SK-N-SH (cell line): ENCODE results near the gene FAM181A. TPM values are rescaled to one million over a fixed set of nuclear protein-coding genes. Genes with fewer than 3 reads are reported as not detected.

ENCODE experiments used
- CTCF ChIA-PET: fragments of 300-600, 350-600 bp; formaldehyde crosslinking; extraction: SDS; loops from one replicate; lab custom pipeline; 2021; lab: Yijun Ruan, JAX
- POLR2A ChIA-PET: fragments of 350-600 bp; sonication (Branson Sonifier 250); formaldehyde crosslinking; extraction: SDS; loops from one replicate; lab custom pipeline; 2020; ENCODE audit warnings: antibody characterized with exemption, inconsistent platforms; lab: Yijun Ruan, JAX
- DNase-seq: peaks from one replicate; pipeline ENCODE4 v3.0.0; 2012
- H2AFZ ChIP-seq: fragments of 200-600 bp; sonication (generic); 2 replicates; pipeline ENCODE4 v1.8.1; 2016; ENCODE audit warnings: antibody characterized with exemption, mild to moderate bottlenecking, low read depth
- H3F3A ChIP-seq: fragments of 200-600 bp; sonication (generic); replicated peaks from 2 replicates; pipeline ENCODE3; 2016; ENCODE audit warnings: antibody characterized with exemption, mild to moderate bottlenecking; ENCODE audit not compliant: insufficient read depth
- H3K27ac ChIP-seq, 2 experiments: fragments of 200-500 bp in 1 of 2; fragments of 200-600 bp in 1 of 2; sonication (Bioruptor generic) in 1 of 2; sonication (generic), shearing (Covaris generic) in 1 of 2; 2 replicates each; pipeline versions ENCODE4 v1.5.1 to v1.6.1; 2014 to 2016; ENCODE audit warnings: low read depth in 2 of 2, inconsistent platforms in 1 of 2, low read length in 1 of 2, mild to moderate bottlenecking in 1 of 2, mixed read lengths in 1 of 2
- H3K27me3 ChIP-seq: fragments of 200-600 bp; sonication (generic), shearing (Covaris generic); 2 replicates; pipeline ENCODE4 v1.6.1; 2016; ENCODE audit warnings: mixed run types; ENCODE audit not compliant: insufficient read depth
- H3K36me3 ChIP-seq, 2 experiments: fragments of 200-500 bp in 1 of 2; fragments of 200-600 bp in 1 of 2; sonication (Bioruptor generic) in 1 of 2; sonication (generic) in 1 of 2; replicated peaks in 1 of 2; 2 replicates each; pipeline versions ENCODE3 to v1.5.1; 2014 to 2016; ENCODE audit warnings: low read length in 1 of 2, mild to moderate bottlenecking in 1 of 2; ENCODE audit not compliant: insufficient read depth in 2 of 2, control insufficient read depth in 1 of 2
- H3K4me1 ChIP-seq, 2 experiments: fragments of 200-500 bp in 1 of 2; fragments of 200-600 bp in 1 of 2; sonication (Bioruptor generic) in 1 of 2; sonication (generic), shearing (Covaris generic) in 1 of 2; 2 replicates each; pipeline versions ENCODE4 v1.5.1 to v1.6.1; 2014 to 2016; ENCODE audit warnings: low read depth in 1 of 2, low read length in 1 of 2, mixed run types in 1 of 2; ENCODE audit not compliant: insufficient read depth in 2 of 2, control insufficient read depth in 1 of 2
- H3K4me2 ChIP-seq: fragments of 200-600 bp; sonication (generic), shearing (Covaris generic); 2 replicates; pipeline ENCODE4 v1.6.1; 2017; ENCODE audit warnings: mixed run types
- H3K4me3 ChIP-seq, 2 experiments: fragments of 200-500 bp in 1 of 2; fragments of 200-600 bp in 1 of 2; sonication (Bioruptor generic) in 1 of 2; sonication (generic), shearing (Covaris generic) in 1 of 2; 2 replicates each; pipeline versions ENCODE4 v1.5.1 to v1.8.1; 2014 to 2016; ENCODE audit warnings: low read depth in 2 of 2, inconsistent platforms in 1 of 2, low read length in 1 of 2, mild to moderate bottlenecking in 1 of 2, mixed read lengths in 1 of 2, moderate library complexity in 1 of 2
- H3K79me2 ChIP-seq: fragments of 200-600 bp; sonication (generic); 2 replicates; pipeline ENCODE4 v1.8.1; 2017; ENCODE audit warnings: mild to moderate bottlenecking; ENCODE audit not compliant: insufficient read depth
- H3K9ac ChIP-seq: fragments of 200-600 bp; sonication (generic); 2 replicates; pipeline ENCODE4 v1.6.1; 2017; ENCODE audit warnings: mixed run types
- H3K9me2 ChIP-seq: fragments of 200-600 bp; sonication (generic); 2 replicates; pipeline ENCODE4 v1.6.1; 2017; ENCODE audit warnings: mixed run types
- H3K9me3 ChIP-seq: fragments of 200-600 bp; sonication (generic); 2 replicates; pipeline ENCODE4 v1.6.1; 2017; ENCODE audit warnings: mixed run types, mild to moderate bottlenecking, moderate library complexity
- H4K20me1 ChIP-seq: fragments of 200-600 bp; sonication (generic); 2 replicates; pipeline ENCODE4 v1.6.1; 2017; ENCODE audit warnings: mild to moderate bottlenecking, mixed run types; ENCODE audit not compliant: insufficient read depth
- ELF1 ChIP-seq: IDR thresholded peaks from 2 replicates; pipeline ENCODE4 v1.4.0; 2012
- EP300 ChIP-seq, 2 experiments: IDR thresholded peaks; 2 replicates each; pipeline versions ENCODE4 v1.4.0 to v1.6.1; 2012; ENCODE audit warnings: borderline replicate concordance in 1 of 2, low read depth in 1 of 2, low read length in 1 of 2
- FOSL2 ChIP-seq: IDR thresholded peaks from 2 replicates; pipeline ENCODE4 v1.4.0; 2012; ENCODE audit warnings: low read depth, mild to moderate bottlenecking, moderate library complexity, borderline replicate concordance
- FOXJ3 ChIP-seq: sonication (generic); formaldehyde crosslinking; IDR thresholded peaks from 2 replicates; pipeline ENCODE4 v1.5.1; 2020; ENCODE audit warnings: mild to moderate bottlenecking, missing genetic modification reagents
- JUND ChIP-seq: IDR thresholded peaks from 2 replicates; pipeline ENCODE4 v1.4.0; 2012
- MEF2A ChIP-seq: IDR thresholded peaks from 2 replicates; pipeline ENCODE4 v1.4.0; 2012; ENCODE audit warnings: low read depth, borderline replicate concordance
- MXI1 ChIP-seq: IDR thresholded peaks from 2 replicates; pipeline ENCODE4 v1.6.1; 2012; ENCODE audit warnings: mild to moderate bottlenecking, low read depth, low read length, improper control_type of control experiment
- NFIC ChIP-seq: IDR thresholded peaks from 2 replicates; pipeline ENCODE4 v1.4.0; 2012; ENCODE audit warnings: borderline replicate concordance
- POLR2AphosphoS5 ChIP-seq: IDR thresholded peaks from 2 replicates; pipeline ENCODE4 v1.6.1; 2012; ENCODE audit warnings: low read depth, low read length
- RAD21 ChIP-seq: IDR thresholded peaks from 2 replicates; pipeline ENCODE4 v1.6.1; 2012; ENCODE audit warnings: mild to moderate bottlenecking, low read length
- SMC3 ChIP-seq: IDR thresholded peaks from 2 replicates; pipeline ENCODE4 v1.6.1; 2012; ENCODE audit warnings: low read depth, low read length, improper control_type of control experiment
- TAF1 ChIP-seq: IDR thresholded peaks from 2 replicates; pipeline ENCODE4 v1.6.1; 2012; ENCODE audit warnings: low read depth, mild to moderate bottlenecking, low read length, moderate library complexity, borderline replicate concordance
- TCF12 ChIP-seq: IDR thresholded peaks from 2 replicates; pipeline ENCODE4 v1.4.0; 2012
- WGBS: methylation state at CpG from one replicate; pipeline ENCODE4 v1.1.6; 2017; ENCODE audit warnings: low lambda C conversion rate; 5-methylcytosine and 5-hydroxymethylcytosine counted together
- polyA plus RNA-seq, 3 experiments: library from polyadenylated mRNA; depleted of rRNA; stranded (reverse); fragments of >200 nt; gene quantifications; 2 replicates each; pipeline ENCODE4 v1.2.3, GENCODE V29; 2012
- TF ChIP-seq, protein P1 (sequence below): IDR thresholded peaks from 2 replicates; pipeline ENCODE4 v1.4.0; 2012; ENCODE audit warnings: low read depth, borderline replicate concordance
- TF ChIP-seq, protein P2 (sequence below): IDR thresholded peaks from 2 replicates; pipeline ENCODE4 v1.4.0; 2012; ENCODE audit warnings: low read depth, borderline replicate concordance
- TF ChIP-seq, protein P3 (sequence below): fragments of 150-350 bp; IDR thresholded peaks from 2 replicates; pipeline ENCODE4 v1.6.1; 2017; ENCODE audit warnings: antibody characterized with exemption, low read length, low read depth, borderline replicate concordance
- TF ChIP-seq, protein P4 (sequence below): IDR thresholded peaks from 2 replicates; pipeline ENCODE4 v1.6.1; 2012; ENCODE audit warnings: mild to moderate bottlenecking, low read depth, low read length, moderate library complexity
- TF ChIP-seq, protein P5 (sequence below): fragments of 150-350 bp; IDR thresholded peaks from 2 replicates; pipeline ENCODE4 v1.6.1; 2016; ENCODE audit warnings: mild to moderate bottlenecking, low read depth, low read length

FAM181A gene
- polyA plus RNA-seq, 1 of the 3 experiments (the other 2 are of a cell fraction) = not detected

DNA sequence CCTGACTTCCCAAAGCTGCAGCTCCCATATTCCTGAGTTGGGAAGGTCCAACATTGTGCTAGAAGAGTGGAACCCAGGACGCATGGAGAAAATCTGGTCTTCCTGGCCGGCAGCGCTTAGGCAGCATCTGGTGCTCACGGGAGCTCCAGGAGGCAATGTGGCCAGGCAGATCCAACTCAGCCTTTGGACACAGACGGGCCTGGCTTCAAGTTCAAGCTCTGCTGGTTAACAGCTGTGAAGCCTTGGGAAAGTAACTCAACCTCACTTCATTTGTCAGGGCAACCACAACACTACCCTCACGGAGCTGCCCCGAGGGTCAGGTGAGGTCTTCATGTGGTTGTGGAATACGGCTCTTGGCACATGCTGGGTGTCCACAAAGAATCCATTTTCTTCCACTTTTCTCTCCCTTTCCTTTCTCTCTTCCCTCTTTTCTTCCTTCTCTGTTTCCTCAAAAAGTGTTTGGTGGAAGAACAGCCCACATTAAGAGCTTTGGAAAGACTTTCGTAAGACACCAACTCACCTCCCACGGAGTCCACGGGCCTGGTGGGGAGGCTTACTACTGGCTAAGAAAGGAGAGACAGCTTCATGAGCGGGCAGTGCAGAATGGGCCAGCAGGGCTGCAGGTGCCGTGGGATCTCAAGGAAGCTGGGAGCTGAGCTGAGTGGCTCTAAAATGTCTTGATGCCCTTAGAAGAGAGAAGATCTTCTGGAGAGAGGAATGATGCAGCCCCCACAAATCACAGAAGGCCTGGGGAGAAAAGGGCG is 2.4 kb upstream of the FAM181A start:
- H2AFZ ChIP-seq = no peak overlapping the region
- ChIA-PET CTCF (interaction anchor here (1.1 to 2.9 kb wide), 5 partner anchors 15 to 269 kb away, joined by 3 to 19 read pairs (median 5); no protein-coding TSS in a partner anchor), POLR2A (no interaction called here)
- H3K27me3 ChIP-seq = no peaks in the 10 kb centered on the region
- H3K9me2 ChIP-seq = no peaks in the 10 kb centered on the region
- no peak for DNase-seq
- H3K79me2 ChIP-seq = no peaks in the 10 kb centered on the region
- H3K36me3 ChIP-seq = no peaks in the 10 kb centered on the region
- TF ChIP-seq MEF2A (no peak), NFIC (no peak), TAF1 (no peak), EP300 (IDR thresholded peaks at IDR 0.05; ENCODE audit: borderline replicate concordance in 1 of 2, low read depth in 1 of 2, low read length in 1 of 2) (no peak), POLR2AphosphoS5 (no peak), TCF12 (no peak), FOXJ3 (CRISPR knock-in tag) (no peak), FOSL2 (no peak), JUND (no peak), SMC3 (no peak)
- TF ChIP-seq, protein P1, sequence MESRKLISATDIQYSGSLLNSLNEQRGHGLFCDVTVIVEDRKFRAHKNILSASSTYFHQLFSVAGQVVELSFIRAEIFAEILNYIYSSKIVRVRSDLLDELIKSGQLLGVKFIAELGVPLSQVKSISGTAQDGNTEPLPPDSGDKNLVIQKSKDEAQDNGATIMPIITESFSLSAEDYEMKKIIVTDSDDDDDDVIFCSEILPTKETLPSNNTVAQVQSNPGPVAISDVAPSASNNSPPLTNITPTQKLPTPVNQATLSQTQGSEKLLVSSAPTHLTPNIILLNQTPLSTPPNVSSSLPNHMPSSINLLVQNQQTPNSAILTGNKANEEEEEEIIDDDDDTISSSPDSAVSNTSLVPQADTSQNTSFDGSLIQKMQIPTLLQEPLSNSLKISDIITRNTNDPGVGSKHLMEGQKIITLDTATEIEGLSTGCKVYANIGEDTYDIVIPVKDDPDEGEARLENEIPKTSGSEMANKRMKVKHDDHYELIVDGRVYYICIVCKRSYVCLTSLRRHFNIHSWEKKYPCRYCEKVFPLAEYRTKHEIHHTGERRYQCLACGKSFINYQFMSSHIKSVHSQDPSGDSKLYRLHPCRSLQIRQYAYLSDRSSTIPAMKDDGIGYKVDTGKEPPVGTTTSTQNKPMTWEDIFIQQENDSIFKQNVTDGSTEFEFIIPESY = no peak
- TF ChIP-seq, protein P2, sequence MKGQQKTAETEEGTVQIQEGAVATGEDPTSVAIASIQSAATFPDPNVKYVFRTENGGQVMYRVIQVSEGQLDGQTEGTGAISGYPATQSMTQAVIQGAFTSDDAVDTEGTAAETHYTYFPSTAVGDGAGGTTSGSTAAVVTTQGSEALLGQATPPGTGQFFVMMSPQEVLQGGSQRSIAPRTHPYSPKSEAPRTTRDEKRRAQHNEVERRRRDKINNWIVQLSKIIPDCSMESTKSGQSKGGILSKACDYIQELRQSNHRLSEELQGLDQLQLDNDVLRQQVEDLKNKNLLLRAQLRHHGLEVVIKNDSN = no peak
- TF ChIP-seq, protein P3, sequence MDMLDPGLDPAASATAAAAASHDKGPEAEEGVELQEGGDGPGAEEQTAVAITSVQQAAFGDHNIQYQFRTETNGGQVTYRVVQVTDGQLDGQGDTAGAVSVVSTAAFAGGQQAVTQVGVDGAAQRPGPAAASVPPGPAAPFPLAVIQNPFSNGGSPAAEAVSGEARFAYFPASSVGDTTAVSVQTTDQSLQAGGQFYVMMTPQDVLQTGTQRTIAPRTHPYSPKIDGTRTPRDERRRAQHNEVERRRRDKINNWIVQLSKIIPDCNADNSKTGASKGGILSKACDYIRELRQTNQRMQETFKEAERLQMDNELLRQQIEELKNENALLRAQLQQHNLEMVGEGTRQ = no peak
- no peak overlapping the region for H3K9ac ChIP-seq
- no peak overlapping the region for H3K4me2 ChIP-seq
- no peaks in the 10 kb centered on the region for H3K4me1 ChIP-seq
- H3K27ac ChIP-seq = no peak overlapping the region
- H3K9me3 ChIP-seq = no peaks in the 10 kb centered on the region
- no peak overlapping the region for H3K4me3 ChIP-seq
- WGBS = 46% methylated on average over 9 of the region's 14 CpGs
- H3F3A ChIP-seq = no peaks in the 10 kb centered on the region
- H4K20me1 ChIP-seq = no peaks in the 10 kb centered on the region

DNA sequence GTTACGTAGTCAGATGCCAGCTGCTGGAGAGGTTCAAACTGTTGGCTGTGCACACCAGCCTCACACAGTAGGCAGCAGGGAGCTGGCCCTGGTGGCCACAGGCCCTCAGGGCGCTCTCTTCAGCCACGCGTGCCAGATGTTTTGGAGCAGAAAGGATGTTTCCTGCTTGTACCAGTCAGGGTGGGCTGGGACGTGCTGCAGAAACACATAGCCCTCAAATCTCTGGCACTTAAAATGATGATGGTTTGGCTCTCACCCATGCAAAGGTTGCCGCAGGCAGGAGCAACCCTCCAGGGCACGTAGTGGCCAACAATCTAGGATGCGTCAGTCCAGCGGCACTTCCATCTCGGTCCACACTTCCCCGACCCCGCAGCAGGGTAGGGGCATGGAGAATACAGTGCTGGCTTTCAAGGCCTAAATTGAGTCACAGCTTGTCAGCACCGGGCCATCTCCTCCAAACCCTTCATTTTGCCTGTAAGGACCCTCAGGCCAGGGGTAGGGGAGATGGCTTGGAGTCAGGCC is 1.7 kb upstream of the FAM181A start:
- 73% methylated on average over 9 of the region's 13 CpGs for WGBS
- no peak for DNase-seq
- Histone ChIP-seq H3K9ac (no peak overlapping the region), H3K79me2 (no peaks in the 10 kb centered on the region), H3K27ac (no peak overlapping the region), H2AFZ (no peak overlapping the region), H3K4me1 (no peaks in the 10 kb centered on the region), H3F3A (no peaks in the 10 kb centered on the region), H3K4me2 (no peak overlapping the region), H3K9me2 (no peaks in the 10 kb centered on the region), H4K20me1 (no peaks in the 10 kb centered on the region), H3K4me3 (no peak overlapping the region), H3K9me3 (no peaks in the 10 kb centered on the region), H3K36me3 (no peaks in the 10 kb centered on the region), H3K27me3 (no peaks in the 10 kb centered on the region)
- ChIA-PET POLR2A (no interaction called here), CTCF (interaction anchor here (1.3 to 2.9 kb wide), 4 partner anchors 11 to 22 kb away, joined by 5 to 19 read pairs (median 8); no protein-coding TSS in a partner anchor)
- TF ChIP-seq ELF1 (no peak), MXI1 (no peak), POLR2AphosphoS5 (no peak), EP300 (IDR thresholded peaks at IDR 0.05; ENCODE audit: borderline replicate concordance in 1 of 2, low read depth in 1 of 2, low read length in 1 of 2) (no peak), RAD21 (no peak)
- TF ChIP-seq, protein P4, sequence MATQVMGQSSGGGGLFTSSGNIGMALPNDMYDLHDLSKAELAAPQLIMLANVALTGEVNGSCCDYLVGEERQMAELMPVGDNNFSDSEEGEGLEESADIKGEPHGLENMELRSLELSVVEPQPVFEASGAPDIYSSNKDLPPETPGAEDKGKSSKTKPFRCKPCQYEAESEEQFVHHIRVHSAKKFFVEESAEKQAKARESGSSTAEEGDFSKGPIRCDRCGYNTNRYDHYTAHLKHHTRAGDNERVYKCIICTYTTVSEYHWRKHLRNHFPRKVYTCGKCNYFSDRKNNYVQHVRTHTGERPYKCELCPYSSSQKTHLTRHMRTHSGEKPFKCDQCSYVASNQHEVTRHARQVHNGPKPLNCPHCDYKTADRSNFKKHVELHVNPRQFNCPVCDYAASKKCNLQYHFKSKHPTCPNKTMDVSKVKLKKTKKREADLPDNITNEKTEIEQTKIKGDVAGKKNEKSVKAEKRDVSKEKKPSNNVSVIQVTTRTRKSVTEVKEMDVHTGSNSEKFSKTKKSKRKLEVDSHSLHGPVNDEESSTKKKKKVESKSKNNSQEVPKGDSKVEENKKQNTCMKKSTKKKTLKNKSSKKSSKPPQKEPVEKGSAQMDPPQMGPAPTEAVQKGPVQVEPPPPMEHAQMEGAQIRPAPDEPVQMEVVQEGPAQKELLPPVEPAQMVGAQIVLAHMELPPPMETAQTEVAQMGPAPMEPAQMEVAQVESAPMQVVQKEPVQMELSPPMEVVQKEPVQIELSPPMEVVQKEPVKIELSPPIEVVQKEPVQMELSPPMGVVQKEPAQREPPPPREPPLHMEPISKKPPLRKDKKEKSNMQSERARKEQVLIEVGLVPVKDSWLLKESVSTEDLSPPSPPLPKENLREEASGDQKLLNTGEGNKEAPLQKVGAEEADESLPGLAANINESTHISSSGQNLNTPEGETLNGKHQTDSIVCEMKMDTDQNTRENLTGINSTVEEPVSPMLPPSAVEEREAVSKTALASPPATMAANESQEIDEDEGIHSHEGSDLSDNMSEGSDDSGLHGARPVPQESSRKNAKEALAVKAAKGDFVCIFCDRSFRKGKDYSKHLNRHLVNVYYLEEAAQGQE = no peak
- TF ChIP-seq, protein P5, sequence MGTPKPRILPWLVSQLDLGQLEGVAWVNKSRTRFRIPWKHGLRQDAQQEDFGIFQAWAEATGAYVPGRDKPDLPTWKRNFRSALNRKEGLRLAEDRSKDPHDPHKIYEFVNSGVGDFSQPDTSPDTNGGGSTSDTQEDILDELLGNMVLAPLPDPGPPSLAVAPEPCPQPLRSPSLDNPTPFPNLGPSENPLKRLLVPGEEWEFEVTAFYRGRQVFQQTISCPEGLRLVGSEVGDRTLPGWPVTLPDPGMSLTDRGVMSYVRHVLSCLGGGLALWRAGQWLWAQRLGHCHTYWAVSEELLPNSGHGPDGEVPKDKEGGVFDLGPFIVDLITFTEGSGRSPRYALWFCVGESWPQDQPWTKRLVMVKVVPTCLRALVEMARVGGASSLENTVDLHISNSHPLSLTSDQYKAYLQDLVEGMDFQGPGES = no peak
